Hepatocyte (in vitro differentiated cells): Measurements from ENCODE around the gene MED16. TPM values are rescaled to one million over a fixed set of nuclear protein-coding genes. Genes with fewer than 3 reads are reported as not detected.

Source experiments
- DNase-seq: peaks from one replicate; pipeline ENCODE4 v3.0.0-alpha.2; 2016; ENCODE audit warnings: low spot score
- H2AFZ ChIP-seq: fragments of 200-600 bp; sonication (generic); 2 replicates; pipeline ENCODE4 v1.6.0; 2016; ENCODE audit warnings: antibody characterized with exemption, mild to moderate bottlenecking
- H3K27ac ChIP-seq: fragments of 200-600 bp; sonication (generic); 2 replicates; pipeline ENCODE4 v1.5.1; 2016; ENCODE audit warnings: mild to moderate bottlenecking
- H3K27me3 ChIP-seq: fragments of 200-600 bp; sonication (generic); 2 replicates; pipeline ENCODE4 v1.6.1; 2016
- H3K36me3 ChIP-seq: fragments of 200-600 bp; sonication (generic); replicated peaks from 2 replicates; pipeline ENCODE4 v1.5.1; 2016; ENCODE audit warnings: low read depth; ENCODE audit not compliant: insufficient read depth
- H3K4me1 ChIP-seq: fragments of 200-600 bp; sonication (generic); 2 replicates; pipeline ENCODE4 v1.5.1; 2016; ENCODE audit warnings: mild to moderate bottlenecking, moderate library complexity; ENCODE audit not compliant: insufficient read depth
- H3K4me2 ChIP-seq: fragments of 200-600 bp; sonication (generic); 2 replicates; pipeline ENCODE4 v1.6.0; 2016
- H3K4me3 ChIP-seq: fragments of 200-600 bp; sonication (generic); 2 replicates; pipeline ENCODE4 v1.5.1; 2016; ENCODE audit warnings: mild to moderate bottlenecking
- H3K79me2 ChIP-seq: fragments of 200-600 bp; sonication (generic); 2 replicates; pipeline ENCODE4 v1.6.0; 2017; ENCODE audit warnings: mild to moderate bottlenecking
- H3K9me2 ChIP-seq: fragments of 200-600 bp; sonication (generic); replicated peaks from 2 replicates; pipeline ENCODE4 v1.6.0; 2017; ENCODE audit warnings: mild to moderate bottlenecking; ENCODE audit not compliant: insufficient read depth
- H3K9me3 ChIP-seq: fragments of 200-600 bp; sonication (generic); 2 replicates; pipeline ENCODE4 v1.5.1; 2016; ENCODE audit warnings: low read depth, mild to moderate bottlenecking
- H4K20me1 ChIP-seq: fragments of 200-600 bp; sonication (generic); 2 replicates; pipeline ENCODE4 v1.6.0; 2016; ENCODE audit warnings: mild to moderate bottlenecking; ENCODE audit not compliant: insufficient read depth, poor library complexity, severe bottlenecking
- EZH2 ChIP-seq: fragments of 200-600 bp; sonication (generic); IDR thresholded peaks from 2 replicates; pipeline ENCODE4 v1.6.1; 2016; ENCODE audit warnings: antibody characterized with exemption, mild to moderate bottlenecking, borderline replicate concordance
- EZH2phosphoT487 ChIP-seq: fragments of 200-600 bp; sonication (generic); IDR thresholded peaks from one replicate; pipeline ENCODE4 v1.6.1; 2018; ENCODE audit warnings: antibody characterized with exemption, mild to moderate bottlenecking, low read depth, moderate library complexity; ENCODE audit not compliant: unreplicated experiment, severe bottlenecking
- WGBS: methylation state at CpG from one replicate; pipeline ENCODE4 v1.1.6; 2016; ENCODE audit warnings: low lambda C conversion rate; ENCODE audit errors: missing lambda C conversion rate; 5-methylcytosine and 5-hydroxymethylcytosine counted together
- polyA plus RNA-seq: library from polyadenylated mRNA; unstranded; fragments of >200 nt; fragmentation: Nextera tagmentation; extraction: Ambion mirVana; gene quantifications from 2 replicates; pipeline ENCODE4 v1.2.1, GENCODE V29; 2016
- total RNA-seq: library from RNA; depleted of rRNA; stranded (reverse); fragments of >200 nt; gene quantifications from 2 replicates; pipeline ENCODE4 v1.2.3, GENCODE V29; 2014
- TF ChIP-seq, protein P1 (sequence below): fragments of 200-600 bp; sonication (generic); IDR thresholded peaks from 2 replicates; pipeline ENCODE4 v1.5.1; 2016; ENCODE audit warnings: antibody characterized with exemption, mild to moderate bottlenecking; ENCODE audit not compliant: poor library complexity

Gene MED16
- total and polyA plus RNA-seq, 2 experiments from 2014 or later = 32.1 to 80.9 TPM

DNA sequence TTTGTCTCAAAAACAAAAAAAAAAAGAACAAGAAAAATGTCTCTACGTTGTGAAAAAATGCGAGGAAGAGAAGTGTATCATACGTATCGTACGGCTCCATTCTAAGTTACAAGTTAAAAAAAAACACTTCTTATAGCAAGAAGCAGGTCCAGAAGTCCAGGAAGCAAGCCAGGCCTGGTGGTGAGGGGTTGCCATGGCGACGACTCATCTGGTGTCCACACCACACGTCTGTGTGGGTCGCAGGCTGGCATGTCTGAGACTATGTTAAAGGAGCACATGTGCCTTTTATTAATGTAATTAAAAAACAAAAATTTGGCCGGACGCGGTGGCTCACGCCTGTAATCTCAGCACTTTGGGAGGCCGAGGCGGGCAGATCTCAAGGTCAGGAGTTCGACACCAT is 5.9 kb downstream of the MED16 start:
- TF ChIP-seq EZH2phosphoT487 = no peak
- TF ChIP-seq EZH2 = no peak
- TF ChIP-seq, protein P1, sequence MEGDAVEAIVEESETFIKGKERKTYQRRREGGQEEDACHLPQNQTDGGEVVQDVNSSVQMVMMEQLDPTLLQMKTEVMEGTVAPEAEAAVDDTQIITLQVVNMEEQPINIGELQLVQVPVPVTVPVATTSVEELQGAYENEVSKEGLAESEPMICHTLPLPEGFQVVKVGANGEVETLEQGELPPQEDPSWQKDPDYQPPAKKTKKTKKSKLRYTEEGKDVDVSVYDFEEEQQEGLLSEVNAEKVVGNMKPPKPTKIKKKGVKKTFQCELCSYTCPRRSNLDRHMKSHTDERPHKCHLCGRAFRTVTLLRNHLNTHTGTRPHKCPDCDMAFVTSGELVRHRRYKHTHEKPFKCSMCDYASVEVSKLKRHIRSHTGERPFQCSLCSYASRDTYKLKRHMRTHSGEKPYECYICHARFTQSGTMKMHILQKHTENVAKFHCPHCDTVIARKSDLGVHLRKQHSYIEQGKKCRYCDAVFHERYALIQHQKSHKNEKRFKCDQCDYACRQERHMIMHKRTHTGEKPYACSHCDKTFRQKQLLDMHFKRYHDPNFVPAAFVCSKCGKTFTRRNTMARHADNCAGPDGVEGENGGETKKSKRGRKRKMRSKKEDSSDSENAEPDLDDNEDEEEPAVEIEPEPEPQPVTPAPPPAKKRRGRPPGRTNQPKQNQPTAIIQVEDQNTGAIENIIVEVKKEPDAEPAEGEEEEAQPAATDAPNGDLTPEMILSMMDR = no peak
- H3K4me2 ChIP-seq = no peak overlapping the region
- 84% methylated on average over 16 of the region's 16 CpGs for WGBS
- no peaks in the 10 kb centered on the region for H4K20me1 ChIP-seq
- H3K4me3 ChIP-seq = no peak overlapping the region
- no peaks in the 10 kb centered on the region for H3K9me3 ChIP-seq
- H3K27ac ChIP-seq = no peak overlapping the region
- no peaks in the 10 kb centered on the region for H3K27me3 ChIP-seq
- H3K4me1 ChIP-seq = no peaks in the 10 kb centered on the region
- H3K79me2 ChIP-seq = peaks cover 14% of the 10 kb centered on the region
- H3K36me3 ChIP-seq = no peaks in the 10 kb centered on the region
- peak; percentile 59 for DNase-seq
- no peaks in the 10 kb centered on the region for H3K9me2 ChIP-seq
- H2AFZ ChIP-seq = no peak overlapping the region

DNA sequence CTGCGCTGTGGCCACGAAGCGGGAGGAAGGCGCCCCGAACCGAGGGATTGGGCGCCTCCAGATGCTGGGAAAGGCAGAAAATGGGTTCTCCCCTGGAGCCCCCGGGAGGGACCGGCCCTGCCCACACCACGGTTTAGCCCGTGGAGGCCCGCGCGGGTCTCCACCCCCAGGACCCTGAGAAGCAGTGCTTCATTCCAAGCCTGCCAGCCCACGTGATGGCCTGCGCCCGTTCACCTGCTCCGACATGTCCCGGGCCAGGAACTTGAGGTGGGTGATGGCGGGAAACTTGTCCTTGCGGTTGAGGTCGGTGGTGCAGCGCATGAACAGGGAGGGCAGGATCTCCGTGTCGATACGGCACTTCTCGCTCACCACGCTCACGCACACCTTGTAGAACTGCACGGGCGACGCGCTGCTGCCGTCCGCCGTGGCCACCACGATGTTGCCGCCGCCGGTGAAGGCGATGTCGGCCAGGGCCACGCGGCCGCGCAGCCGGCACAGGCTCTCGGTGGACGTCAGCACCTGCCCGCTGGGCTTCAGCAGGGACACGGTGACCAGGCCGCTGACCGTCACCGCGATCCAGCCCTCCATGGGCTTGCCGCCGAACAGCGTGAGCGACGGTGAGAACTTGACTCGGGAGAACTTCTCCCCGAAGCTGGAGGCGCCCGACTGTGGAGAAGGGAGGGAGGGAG is 7.3 kb downstream of the MED16 start:
- no peak for TF ChIP-seq EZH2phosphoT487
- no peak overlapping the region for H3K4me2 ChIP-seq
- H2AFZ ChIP-seq = no peak overlapping the region
- WGBS = 99% methylated on average over 60 of the region's 64 CpGs
- no peak for DNase-seq
- no peak overlapping the region for H3K4me3 ChIP-seq
- H3K27ac ChIP-seq = no peak overlapping the region
- H4K20me1 ChIP-seq = no peaks in the 10 kb centered on the region
- H3K9me2 ChIP-seq = no peaks in the 10 kb centered on the region
- no peaks in the 10 kb centered on the region for H3K4me1 ChIP-seq
- H3K79me2 ChIP-seq = peaks cover 5% of the 10 kb centered on the region
- H3K27me3 ChIP-seq = no peaks in the 10 kb centered on the region
- H3K9me3 ChIP-seq = no peaks in the 10 kb centered on the region
- H3K36me3 ChIP-seq = no peaks in the 10 kb centered on the region

DNA sequence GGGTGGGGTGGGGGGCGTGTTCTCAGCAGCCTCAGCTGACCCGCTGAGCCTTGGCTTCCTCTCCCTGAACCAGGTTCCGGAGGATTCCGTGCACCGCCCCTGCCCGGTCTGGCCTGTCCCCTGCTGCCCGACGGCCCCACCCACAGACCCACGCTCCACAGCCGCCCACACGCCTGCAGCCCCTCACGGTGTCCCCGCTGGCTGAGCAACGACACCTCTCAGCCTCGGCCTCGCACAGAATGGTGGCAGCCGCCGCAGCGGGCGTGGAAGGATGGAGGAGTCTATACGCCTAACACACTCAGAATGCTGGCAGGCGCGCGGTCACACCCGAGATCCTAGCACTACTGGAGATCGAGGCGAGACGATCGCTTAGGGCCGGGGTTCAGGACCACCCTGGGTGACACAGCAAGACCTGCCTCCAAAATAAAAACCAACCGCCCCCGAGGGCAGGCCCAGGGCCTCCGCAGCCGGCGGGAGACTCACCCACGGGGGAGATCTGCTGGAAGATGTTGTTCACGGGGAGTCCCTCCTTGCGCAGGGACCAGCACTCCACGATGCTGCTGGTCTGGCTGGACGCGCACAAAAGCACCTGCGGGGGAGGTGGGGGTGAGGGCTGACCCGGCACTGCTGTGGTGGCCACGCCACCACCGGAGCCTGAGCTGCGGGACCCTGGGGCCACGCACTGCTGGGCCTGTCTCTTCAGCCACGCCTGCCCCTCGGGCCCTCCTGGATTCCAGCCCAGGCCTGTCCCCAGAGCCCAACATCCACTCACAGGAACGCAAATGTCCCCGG is 8.4 kb downstream of the MED16 start:
- Histone ChIP-seq H3K27me3 (no peaks in the 10 kb centered on the region), H3K9me3 (no peaks in the 10 kb centered on the region), H4K20me1 (no peaks in the 10 kb centered on the region), H3K4me3 (no peak overlapping the region), H3K36me3 (no peaks in the 10 kb centered on the region), H2AFZ (no peak overlapping the region), H3K27ac (no peak overlapping the region), H3K79me2 (no peaks in the 10 kb centered on the region), H3K4me1 (no peaks in the 10 kb centered on the region), H3K9me2 (no peaks in the 10 kb centered on the region), H3K4me2 (no peak overlapping the region)
- DNase-seq = no peak
- WGBS = 97% methylated on average over 41 of the region's 51 CpGs
- TF ChIP-seq, protein P1 = no peak
- TF ChIP-seq EZH2 (no peak), EZH2phosphoT487 (no peak)

DNA sequence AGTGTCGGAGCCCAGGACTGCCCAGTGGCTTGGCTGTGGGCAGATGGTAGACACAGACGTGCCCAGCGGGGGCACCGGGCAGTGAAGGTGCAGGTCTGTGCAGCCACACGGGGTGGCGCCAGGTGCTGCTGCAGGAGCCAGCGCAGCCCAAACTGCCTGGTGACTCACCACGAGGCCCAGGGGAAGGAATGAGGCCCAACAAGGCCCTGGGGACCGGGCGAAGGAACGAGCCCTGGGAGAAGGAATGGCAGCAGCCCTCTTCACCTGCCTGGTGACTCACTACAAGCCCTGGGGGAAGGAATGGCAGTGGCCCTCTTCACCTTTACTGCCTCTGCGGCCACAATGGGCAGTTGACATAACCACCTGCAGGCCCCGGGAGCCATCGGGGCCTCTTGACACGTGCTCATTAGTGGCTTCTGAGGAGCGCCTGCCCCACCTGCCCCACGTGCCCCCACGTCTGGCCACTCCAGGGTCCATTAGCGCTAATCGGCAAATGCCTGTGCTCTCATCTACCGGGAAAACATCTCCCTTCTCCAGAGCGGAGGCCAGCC is 9.3 kb downstream of the MED16 start:
- DNase-seq = peak; percentile 63
- Histone ChIP-seq H3K36me3 (no peaks in the 10 kb centered on the region), H2AFZ (no peak overlapping the region), H3K9me3 (no peaks in the 10 kb centered on the region), H3K27me3 (no peaks in the 10 kb centered on the region), H3K27ac (no peak overlapping the region), H3K4me3 (no peak overlapping the region), H4K20me1 (no peaks in the 10 kb centered on the region), H3K4me1 (no peaks in the 10 kb centered on the region), H3K4me2 (no peak overlapping the region), H3K9me2 (no peaks in the 10 kb centered on the region), H3K79me2 (no peaks in the 10 kb centered on the region)
- no peak for TF ChIP-seq EZH2phosphoT487
- TF ChIP-seq, protein P1 = peak; percentile 8
- 85% methylated on average over 22 of the region's 22 CpGs for WGBS
